ENCODE data around the gene FUNDC2. TPM values are rescaled to one million over a fixed set of nuclear protein-coding genes. Genes with fewer than 3 reads are reported as not detected.

FUNDC2 gene
- total RNA-seq, 2 donors from 2014 or later, result 68.3 to 71.4 TPM

DNA sequence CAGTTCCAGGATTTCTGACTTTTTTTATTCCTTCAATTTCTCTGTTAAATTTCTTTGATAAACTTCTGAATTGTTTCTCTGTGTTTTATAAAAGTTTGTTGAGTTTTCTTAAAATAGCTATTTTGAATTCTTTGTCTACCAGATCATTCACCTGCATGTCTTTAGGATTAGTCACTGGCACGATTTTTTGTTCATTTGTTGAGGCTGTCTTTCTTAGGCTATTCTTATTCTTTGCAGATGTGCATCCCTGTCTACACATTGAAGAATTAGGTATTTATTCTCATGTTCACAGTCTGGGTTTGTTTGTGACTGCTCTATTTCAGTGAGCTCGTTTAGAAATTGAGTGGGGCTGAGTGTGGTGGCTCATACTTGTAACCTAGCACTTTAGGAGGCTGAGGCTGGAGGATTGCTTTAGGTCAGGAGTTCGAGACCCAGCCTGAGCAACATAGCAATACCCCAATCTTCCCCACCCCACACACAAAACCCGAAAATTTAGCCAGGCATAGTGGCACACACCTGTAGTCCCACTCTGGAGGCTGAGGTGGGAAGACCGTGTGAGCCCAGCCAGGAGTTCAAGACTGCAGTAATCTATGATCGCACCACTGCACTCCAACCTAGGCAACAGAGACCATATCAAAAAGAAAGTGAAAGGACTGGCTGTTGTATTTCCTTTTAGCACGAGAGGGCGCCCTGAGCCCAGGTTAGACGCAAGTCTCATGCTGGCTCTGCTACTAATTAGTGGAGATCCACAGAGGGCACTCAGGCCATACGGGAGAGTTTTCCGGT is 46.1 kb upstream of the FUNDC2 start:
- no peak overlapping the region for H3K4me3 ChIP-seq (ENCODE audit: low read length)
- Mint-ChIP-seq H3K9me3 (peaks cover 63% of the 10 kb centered on the region), H3K36me3 (ENCODE audit: low read depth) (no peaks in the 10 kb centered on the region), H3K27me3 (ENCODE audit: insufficient read depth) (no peaks in the 10 kb centered on the region), H3K27ac (no peak overlapping the region), H3K4me1 (peaks cover 4% of the 10 kb centered on the region), H3K4me3 (no peak overlapping the region)
- H3K36me3 ChIP-seq (ENCODE audit: control insufficient read depth, insufficient read depth, low read length), result no peaks in the 10 kb centered on the region
- H3K27me3 ChIP-seq (ENCODE audit: control insufficient read depth, insufficient read depth, low read length, poor library complexity, severe bottlenecking), result no peaks in the 10 kb centered on the region
- DNase-seq, result peak; percentile 88
- no peaks in the 10 kb centered on the region for H3K4me1 ChIP-seq (ENCODE audit: control insufficient read depth, insufficient read depth, low read length)
- TF ChIP-seq, protein P1, sequence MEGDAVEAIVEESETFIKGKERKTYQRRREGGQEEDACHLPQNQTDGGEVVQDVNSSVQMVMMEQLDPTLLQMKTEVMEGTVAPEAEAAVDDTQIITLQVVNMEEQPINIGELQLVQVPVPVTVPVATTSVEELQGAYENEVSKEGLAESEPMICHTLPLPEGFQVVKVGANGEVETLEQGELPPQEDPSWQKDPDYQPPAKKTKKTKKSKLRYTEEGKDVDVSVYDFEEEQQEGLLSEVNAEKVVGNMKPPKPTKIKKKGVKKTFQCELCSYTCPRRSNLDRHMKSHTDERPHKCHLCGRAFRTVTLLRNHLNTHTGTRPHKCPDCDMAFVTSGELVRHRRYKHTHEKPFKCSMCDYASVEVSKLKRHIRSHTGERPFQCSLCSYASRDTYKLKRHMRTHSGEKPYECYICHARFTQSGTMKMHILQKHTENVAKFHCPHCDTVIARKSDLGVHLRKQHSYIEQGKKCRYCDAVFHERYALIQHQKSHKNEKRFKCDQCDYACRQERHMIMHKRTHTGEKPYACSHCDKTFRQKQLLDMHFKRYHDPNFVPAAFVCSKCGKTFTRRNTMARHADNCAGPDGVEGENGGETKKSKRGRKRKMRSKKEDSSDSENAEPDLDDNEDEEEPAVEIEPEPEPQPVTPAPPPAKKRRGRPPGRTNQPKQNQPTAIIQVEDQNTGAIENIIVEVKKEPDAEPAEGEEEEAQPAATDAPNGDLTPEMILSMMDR (conservative IDR thresholded peaks at IDR 0.05), result peak; percentile 79
- no peaks in the 10 kb centered on the region for H3K9me3 ChIP-seq (ENCODE audit: control insufficient read depth, low read length)
- no peak overlapping the region for H3K27ac ChIP-seq (ENCODE audit: low read depth, low read length)
- WGBS, 2 experiments (ENCODE audit: insufficient coverage in 1 of 2, insufficient read length in 1 of 2), result 10 to 22% methylated on average over 3 to 10 of the region's 11 CpGs
- no peak overlapping the region for H3K9ac ChIP-seq (ENCODE audit: extremely low read depth, low read length, poor library complexity, severe bottlenecking)

GRCh38 chrX:154981116-154981411 is 45.6 kb upstream of the FUNDC2 start:
- no peak for DNase-seq
- no peaks in the 10 kb centered on the region for H3K4me1 ChIP-seq (ENCODE audit: control insufficient read depth, insufficient read depth, low read length)
- no peaks in the 10 kb centered on the region for H3K36me3 ChIP-seq (ENCODE audit: control insufficient read depth, insufficient read depth, low read length)
- Mint-ChIP-seq H3K4me1 (peaks cover 4% of the 10 kb centered on the region), H3K4me3 (no peak overlapping the region), H3K27me3 (ENCODE audit: insufficient read depth) (no peaks in the 10 kb centered on the region), H3K27ac (no peak overlapping the region), H3K9me3 (peaks cover 62% of the 10 kb centered on the region), H3K36me3 (ENCODE audit: low read depth) (no peaks in the 10 kb centered on the region)
- 49% methylated on average over 5 of the region's 6 CpGs; no CpG with 5 or more reads in 1 of the 2 experiments for WGBS, 2 experiments (ENCODE audit: insufficient coverage in 1 of 2, insufficient read length in 1 of 2)
- no peak overlapping the region for H3K9ac ChIP-seq (ENCODE audit: extremely low read depth, low read length, poor library complexity, severe bottlenecking)
- TF ChIP-seq, protein P1 (conservative IDR thresholded peaks at IDR 0.05), result peak; percentile 7
- H3K27ac ChIP-seq (ENCODE audit: low read depth, low read length), result no peak overlapping the region
- H3K27me3 ChIP-seq (ENCODE audit: control insufficient read depth, insufficient read depth, low read length, poor library complexity, severe bottlenecking), result no peaks in the 10 kb centered on the region
- H3K4me3 ChIP-seq (ENCODE audit: low read length), result no peak overlapping the region
- H3K9me3 ChIP-seq (ENCODE audit: control insufficient read depth, low read length), result no peaks in the 10 kb centered on the region

GRCh38 chrX:154986826-154987575 is 39.6 kb upstream of the FUNDC2 start:
- H3K9me3 ChIP-seq (ENCODE audit: control insufficient read depth, low read length), result no peaks in the 10 kb centered on the region
- DNase-seq, result no peak
- Mint-ChIP-seq H3K36me3 (ENCODE audit: low read depth) (no peaks in the 10 kb centered on the region), H3K27ac (no peak overlapping the region), H3K4me1 (peaks cover 9% of the 10 kb centered on the region), H3K9me3 (peaks cover 23% of the 10 kb centered on the region), H3K4me3 (no peak overlapping the region), H3K27me3 (ENCODE audit: insufficient read depth) (no peaks in the 10 kb centered on the region)
- no peak overlapping the region for H3K27ac ChIP-seq (ENCODE audit: low read depth, low read length)
- H3K27me3 ChIP-seq (ENCODE audit: control insufficient read depth, insufficient read depth, low read length, poor library complexity, severe bottlenecking), result no peaks in the 10 kb centered on the region
- H3K4me3 ChIP-seq (ENCODE audit: low read length), result no peak overlapping the region
- H3K4me1 ChIP-seq (ENCODE audit: control insufficient read depth, insufficient read depth, low read length), result no peaks in the 10 kb centered on the region
- WGBS, 2 experiments (ENCODE audit: insufficient coverage in 1 of 2, insufficient read length in 1 of 2), result 90% methylated on average over 2 of the region's 3 CpGs; no CpG with 5 or more reads in 1 of the 2 experiments
- H3K9ac ChIP-seq (ENCODE audit: extremely low read depth, low read length, poor library complexity, severe bottlenecking), result no peak overlapping the region
- TF ChIP-seq, protein P1 (conservative IDR thresholded peaks at IDR 0.05), result no peak
- H3K36me3 ChIP-seq (ENCODE audit: control insufficient read depth, insufficient read depth, low read length), result no peaks in the 10 kb centered on the region
